ENCODE data around the gene PNMA6E. TPM values are rescaled to one million over a fixed set of nuclear protein-coding genes. Genes with fewer than 3 reads are reported as not detected.

The PNMA6E gene
- total and polyA plus RNA-seq, 2 donors (not counting 3 experiments of a cell fraction or from before 2014, with no cell fraction given), result not detected

GRCh38 chrX:153379971-153380581 lies 21.1 kb downstream of the PNMA6E start:
- CTCF ChIA-PET, result no interaction called here
- Histone ChIP-seq H3K4me2 (ENCODE audit: insufficient read depth, low read length) (no peak overlapping the region), H4K20me1 (replicated peaks; ENCODE audit: control insufficient read depth, extremely low read depth, insufficient read depth, low read length) (no peaks in the 10 kb centered on the region), H3K36me3 (ENCODE audit: control insufficient read depth in 2 of 2, extremely low read depth in 1 of 2, insufficient read depth in 2 of 2, low read length in 2 of 2) (no peaks in the 10 kb centered on the region), H3K9me1 (replicated peaks; ENCODE audit: control insufficient read depth, extremely low read depth, insufficient read depth, low read length) (no peaks in the 10 kb centered on the region), H2AFZ (ENCODE audit: low read depth, low read length) (no peak overlapping the region), H3K27me3 (ENCODE audit: control insufficient read depth in 2 of 2, insufficient read depth in 2 of 2, low read length in 2 of 2) (no peaks in the 10 kb centered on the region), H3K9ac (replicated peaks; ENCODE audit: extremely low read depth, insufficient read depth, low read length) (no peak overlapping the region), H3K4me1 (ENCODE audit: control insufficient read depth, extremely low read depth, insufficient read depth, low read length) (no peaks in the 10 kb centered on the region), H3K79me2 (ENCODE audit: control insufficient read depth, insufficient read depth, low read length) (no peaks in the 10 kb centered on the region), H3K9me3 (replicated peaks; ENCODE audit: control insufficient read depth, insufficient read depth, low read length) (no peaks in the 10 kb centered on the region), H3K27ac (ENCODE audit: insufficient read depth, low read depth, low read length) (no peak overlapping the region), H3K4me3 (replicated peaks in 1 of 3; ENCODE audit: insufficient read depth in 1 of 3, low read depth in 1 of 3, low read length in 3 of 3) (no peak overlapping the region)
- TF ChIP-seq EZH2 (IDR thresholded peaks at IDR 0.05; ENCODE audit: borderline replicate concordance, low read depth, low read length, severe bottlenecking), result no peak
- TF ChIP-seq MAX (IDR thresholded peaks at IDR 0.05; ENCODE audit: insufficient read depth, insufficient read length), result no peak
- TF ChIP-seq POLR2AphosphoS5 (IDR thresholded peaks at IDR 0.05; ENCODE audit: insufficient read depth, low read depth, low read length), result no peak
- TF ChIP-seq CTCF (IDR thresholded peaks at IDR 0.05; ENCODE audit: extremely low read depth in 1 of 2, insufficient read depth in 1 of 2, low read depth in 1 of 2, low read length in 2 of 2), result no peak
- no peak for TF ChIP-seq FOS (IDR thresholded peaks at IDR 0.05; ENCODE audit: borderline replicate concordance, insufficient read depth, low read length)
- no peak for TF ChIP-seq JUN (IDR thresholded peaks at IDR 0.05; ENCODE audit: borderline replicate concordance, insufficient read depth, insufficient read length, low read depth)
- TF ChIP-seq MYC (IDR thresholded peaks at IDR 0.05; ENCODE audit: low read depth, low read length), result no peak
- TF ChIP-seq GATA2 (IDR thresholded peaks at IDR 0.05; ENCODE audit: insufficient read depth, insufficient read length, low read depth, low read length), result no peak
- TF ChIP-seq POLR2A (IDR thresholded peaks at IDR 0.05; ENCODE audit: low read depth, low read length), result no peak
- intact Hi-C loops (cut with micrococcal nuclease) (no loop called here), dilution Hi-C loops (cut with MboI; ENCODE audit: extremely low pct_ligation_motif_present, low sequenced_read_pairs) (no loop called here)
- POLR2A ChIA-PET, result no interaction called here
- FAIRE-seq (no peak), DNase-seq (ENCODE audit: low read depth, low spot score) (no peak)
- no TSS peak for BruUV-seq (replicated peaks)
